HG03565 (cell line): ENCODE measurements around the gene FANK1.
"Not testable (repeated sequence)": the region's sequence is repeated elsewhere in the genome, so short reads cannot be mapped to it uniquely, and the experiment has no call there.

Experiments used
- ATAC-seq: cut with Tn5 transposase; IDR thresholded peaks from one replicate; pipeline ENCODE4 v1.9.1; 2021; ENCODE audit warnings: mild to moderate bottlenecking, moderate library complexity; ENCODE audit not compliant: unreplicated experiment

Gene FANK1

GRCh38 chr10:125886914-125887512, 9.4 kb upstream of the FANK1 start:
- no peak for ATAC-seq

DNA sequence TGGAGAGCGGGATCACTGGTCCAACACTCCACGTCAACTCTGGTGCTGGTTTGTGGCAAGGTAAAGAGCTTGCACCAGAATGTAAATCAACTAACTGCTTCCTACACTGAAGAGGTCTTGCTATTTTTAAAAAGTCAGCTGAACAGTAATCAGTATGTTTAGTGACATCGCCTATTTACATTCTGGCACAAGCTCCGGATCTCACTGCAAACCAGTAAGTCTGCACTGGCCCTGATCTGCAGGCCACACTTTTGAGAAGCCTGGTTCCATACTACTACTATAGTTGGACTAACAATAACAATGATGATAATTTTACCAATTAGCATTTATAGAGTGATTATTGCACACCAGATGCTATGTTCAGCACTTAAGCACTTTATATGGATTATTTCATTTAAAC, 6.9 kb upstream of the FANK1 start:
- not testable (repeated sequence) for ATAC-seq

- ATAC-seq: not testable (repeated sequence)
Measured at GRCh38 chr10:125892402-125892801, 4.0 kb upstream of the FANK1 start.

GRCh38 chr10:125894176-125894575, 2.2 kb upstream of the FANK1 start:
- not testable (repeated sequence) for ATAC-seq

GRCh38 chr10:125895130-125896087, 955 bp upstream of the FANK1 start:
- peak; percentile 21 for ATAC-seq

GRCh38 chr10:125897317-125897716, 953 bp downstream of the FANK1 start:
- ATAC-seq: not testable (repeated sequence)

- not testable (repeated sequence) for ATAC-seq
Measured at GRCh38 chr10:125900963-125901362, 4.6 kb downstream of the FANK1 start.

- ATAC-seq: not testable (repeated sequence)
Measured at GRCh38 chr10:125903135-125903640, 6.8 kb downstream of the FANK1 start.

GRCh38 chr10:125905069-125905994, 9.0 kb downstream of the FANK1 start:
- ATAC-seq: not testable (repeated sequence)

GRCh38 chr10:125907598-125907997, 11.2 kb downstream of the FANK1 start:
- not testable (repeated sequence) for ATAC-seq

DNA sequence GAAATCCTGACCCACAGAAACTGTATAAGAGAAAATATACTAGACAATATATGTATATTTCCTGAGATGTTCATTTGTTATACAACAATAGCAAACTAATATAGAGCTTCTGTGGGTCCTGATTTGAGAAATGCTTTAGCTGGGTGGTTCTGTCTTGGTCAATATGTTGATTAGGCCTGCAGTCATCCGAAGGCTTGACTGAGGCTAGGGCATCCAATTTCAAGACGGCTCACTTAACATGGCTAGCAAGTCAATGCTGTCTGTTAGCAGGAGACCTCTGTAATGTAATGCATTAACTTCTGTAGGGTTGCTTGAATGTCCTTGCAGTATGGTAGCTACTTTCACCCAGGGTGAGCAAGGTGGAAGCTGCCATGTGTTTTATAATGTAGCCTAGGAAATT, 12.4 kb downstream of the FANK1 start:
- ATAC-seq: not testable (repeated sequence)

GRCh38 chr10:125909491-125909890, 13.1 kb downstream of the FANK1 start:
- ATAC-seq: not testable (repeated sequence)

- no peak for ATAC-seq
Measured at GRCh38 chr10:125911145-125911544, 14.8 kb downstream of the FANK1 start.

GRCh38 chr10:125911990-125912389, 15.6 kb downstream of the FANK1 start:
- ATAC-seq: no peak

DNA sequence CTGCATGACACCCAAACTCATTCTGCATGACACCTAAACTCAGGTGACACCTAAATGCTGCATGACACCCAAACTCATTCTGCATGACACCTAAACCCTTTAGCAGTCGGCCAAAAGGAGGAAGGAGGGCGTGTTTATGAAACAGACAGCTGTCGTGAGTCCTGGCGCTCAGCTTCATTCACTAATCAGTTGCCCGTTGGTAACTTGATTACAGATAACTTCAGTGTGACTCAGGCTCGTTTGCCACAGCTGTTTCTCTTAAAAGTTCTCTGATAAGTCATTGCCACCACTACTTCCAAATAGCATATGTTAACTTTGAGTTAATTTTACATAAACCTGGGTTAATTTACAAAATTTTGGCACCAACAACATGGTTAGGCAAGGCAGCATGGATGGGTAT, 16.9 kb downstream of the FANK1 start:
- ATAC-seq: not testable (repeated sequence)

DNA sequence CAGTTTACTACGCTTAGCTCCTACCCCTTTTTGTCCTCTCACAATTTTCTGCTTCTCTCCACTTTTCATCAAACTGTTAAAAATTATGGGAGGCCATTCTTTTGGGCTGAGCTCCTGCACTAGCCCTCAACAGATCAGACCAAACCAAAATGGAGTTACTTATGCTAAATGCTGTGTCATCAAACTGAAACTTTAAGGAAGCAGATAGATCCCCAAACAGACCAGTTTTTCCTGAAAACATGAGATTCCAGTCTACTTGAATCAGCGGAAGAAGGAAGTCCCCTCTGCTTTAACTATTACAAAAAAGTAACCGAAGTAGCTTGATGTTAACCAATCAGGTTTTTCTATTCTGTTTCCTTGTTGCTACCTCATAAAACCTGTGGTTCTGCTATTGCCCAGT, 20.6 kb downstream of the FANK1 start:
- ATAC-seq: no peak

DNA sequence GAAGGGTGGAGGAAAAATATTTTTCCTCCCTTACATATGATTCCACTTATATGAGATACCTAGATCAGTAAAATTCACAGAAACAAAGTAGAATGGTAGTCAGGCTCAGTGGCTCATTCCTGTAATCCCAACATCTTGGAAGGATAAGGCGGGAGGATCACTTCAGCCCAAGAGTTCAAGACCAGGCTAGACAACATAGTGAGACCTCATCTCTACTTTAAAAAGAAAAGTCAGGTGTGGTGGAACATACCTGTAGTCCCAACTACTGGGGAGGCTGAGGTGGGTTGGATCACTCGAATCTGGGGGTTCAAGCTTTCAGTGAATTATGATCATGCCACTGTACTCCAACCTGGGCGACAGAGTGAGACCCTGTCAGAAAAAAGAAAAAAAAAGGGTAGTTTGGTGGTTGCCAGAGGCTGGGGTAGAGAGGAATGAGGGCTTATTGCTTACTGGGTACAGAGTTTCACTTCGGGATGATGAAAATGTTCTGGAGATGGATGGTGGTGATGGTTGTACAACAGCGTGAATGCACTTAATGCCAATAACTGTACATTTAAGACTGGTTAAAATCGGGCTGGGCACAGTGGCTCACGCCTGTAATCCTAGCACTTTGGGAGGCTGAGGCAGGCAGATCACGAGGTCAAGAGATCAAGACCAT, 21.5 kb downstream of the FANK1 start:
- not testable (repeated sequence) for ATAC-seq

GRCh38 chr10:125921643-125922306, 25.4 kb downstream of the FANK1 start:
- not testable (repeated sequence) for ATAC-seq

DNA sequence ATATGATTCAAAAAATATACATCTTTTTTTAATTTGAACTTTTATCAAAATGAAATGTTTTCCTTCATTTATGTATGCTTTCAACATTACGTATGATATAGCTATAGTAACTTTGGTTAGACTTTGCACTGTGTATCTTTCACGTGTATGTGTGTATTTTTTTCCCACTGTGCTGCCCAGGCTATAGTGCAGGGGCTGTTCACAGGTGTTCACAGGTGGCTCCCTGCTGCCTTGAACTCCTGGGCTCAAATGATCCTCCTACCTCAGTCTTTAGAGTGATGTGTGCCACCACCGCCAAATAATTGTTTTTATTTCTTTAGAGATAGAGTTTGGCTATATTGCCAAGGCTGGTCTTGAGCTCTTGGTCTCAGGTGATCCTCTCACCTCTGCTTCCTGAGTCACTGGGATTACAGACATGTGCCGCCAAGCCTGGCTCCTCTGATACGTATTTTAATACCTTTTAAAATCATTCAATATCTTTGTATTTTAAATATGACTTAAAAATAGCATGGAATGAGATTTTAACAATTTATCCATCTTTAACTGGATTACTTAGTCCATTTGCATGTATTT, 29.0 kb downstream of the FANK1 start:
- ATAC-seq: no peak
